GM18507 (cell line): ENCODE measurements around the gene TAOK1.
"Not testable (repeated sequence)": the region's sequence is repeated elsewhere in the genome, so short reads cannot be mapped to it uniquely, and the experiment has no call there.

Experiments used
- DNase-seq: peaks from one replicate; pipeline ENCODE4 v3.0.0; 2011; ENCODE audit warnings: low read depth; ENCODE audit not compliant: insufficient read length; ENCODE audit errors: extremely low spot score
- FAIRE-seq: peaks from 2 replicates; lab custom pipeline; 2011; peaks lifted over from hg19 to GRCh38; lab: Jason Lieb, UNC

Gene TAOK1

GRCh38 chr17:29389982-29390850 lies at the start of gene TAOK1:
TAOK1 (plus strand) TSS chr17:29390363; CDS start chr17:29451549, 61,186 bp downstream.
- DNase-seq (peak; percentile 91), FAIRE-seq (peak; percentile 98)

GRCh38 chr17:29341726-29342125 lies 48.4 kb upstream of the TAOK1 start:
- DNase-seq (no peak), FAIRE-seq (no peak)

GRCh38 chr17:29342158-29342765 lies 47.9 kb upstream of the TAOK1 start:
- no peak for FAIRE-seq
- no peak for DNase-seq

DNA sequence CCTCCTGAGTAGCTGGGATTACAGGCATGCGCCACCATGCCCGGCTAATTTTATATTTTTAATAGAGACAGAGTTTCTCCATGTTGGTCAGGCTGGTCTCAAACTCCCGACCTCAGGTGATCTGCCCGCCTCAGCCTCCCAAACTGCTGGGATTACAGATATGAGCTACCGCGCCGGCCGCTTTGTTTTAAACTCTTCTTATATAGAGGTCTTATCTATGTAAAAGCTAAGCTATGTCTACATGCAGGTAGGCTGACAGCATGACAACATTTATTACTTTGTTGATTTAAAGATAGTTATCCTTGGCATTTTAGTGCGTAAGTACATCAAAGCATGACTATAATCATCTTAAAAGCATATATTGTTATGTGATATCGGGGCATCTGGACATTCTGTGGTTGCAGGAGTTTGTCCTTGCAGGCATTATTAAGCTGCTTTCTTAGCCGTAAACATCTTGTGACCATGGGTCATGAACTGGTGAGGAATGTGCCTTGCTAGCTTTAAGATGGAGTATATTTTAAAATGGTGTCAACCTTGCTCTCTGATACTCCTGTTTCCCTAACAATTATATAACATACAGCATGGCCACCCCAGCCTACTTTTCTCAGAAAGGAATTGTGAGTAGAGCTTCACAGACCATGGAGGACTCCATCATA lies 45.8 kb upstream of the TAOK1 start:
- FAIRE-seq (no peak), DNase-seq (no peak)

DNA sequence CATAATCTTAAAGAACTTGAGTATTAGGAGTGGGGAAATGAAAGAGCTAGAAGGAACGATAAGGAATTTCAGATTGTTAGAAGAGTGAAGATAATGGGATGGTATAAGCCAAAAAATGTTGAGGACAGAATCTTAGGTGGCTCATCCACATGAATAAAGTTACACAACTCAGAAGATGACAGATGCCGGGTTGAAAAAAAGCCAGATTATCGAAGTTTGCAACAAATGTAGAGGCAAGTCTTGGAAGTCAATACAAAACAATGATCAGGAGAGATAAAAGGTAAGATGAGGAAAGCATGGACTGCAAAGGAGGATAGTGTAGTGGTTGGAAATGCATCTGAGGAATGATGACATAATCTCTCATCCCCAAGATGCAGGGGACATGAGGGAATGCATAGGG lies 45.1 kb upstream of the TAOK1 start:
- DNase-seq, result no peak
- no peak for FAIRE-seq

DNA sequence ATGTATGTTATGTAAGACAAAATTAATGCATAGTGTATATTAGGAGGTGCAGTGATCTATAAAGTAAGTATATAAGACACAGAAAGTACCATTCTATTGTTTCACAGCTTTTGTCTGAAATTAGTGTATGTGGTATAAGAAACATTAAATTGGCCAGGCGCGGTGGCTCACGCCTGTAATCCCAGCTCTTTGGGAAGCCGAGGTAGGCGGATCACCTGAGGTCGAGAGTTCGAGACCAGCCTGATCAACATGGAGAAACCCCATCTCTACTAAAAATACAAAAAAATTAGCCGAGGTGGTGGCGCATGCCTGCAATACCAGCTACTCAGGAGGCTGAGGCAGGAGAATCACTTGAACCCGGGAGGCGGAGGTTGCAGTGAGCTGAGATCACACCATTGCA lies 44.7 kb upstream of the TAOK1 start:
- not testable (repeated sequence) for FAIRE-seq, DNase-seq

GRCh38 chr17:29346462-29346861 lies 43.7 kb upstream of the TAOK1 start:
- no peak for FAIRE-seq
- no peak for DNase-seq

GRCh38 chr17:29347831-29348629 lies 42.1 kb upstream of the TAOK1 start:
- DNase-seq, result no peak
- FAIRE-seq, result no peak

- DNase-seq (no peak), FAIRE-seq (no peak)
Measured at GRCh38 chr17:29349409-29349808, 40.8 kb upstream of the TAOK1 start.

- DNase-seq (no peak), FAIRE-seq (no peak)
Measured at GRCh38 chr17:29352146-29352545, 38.0 kb upstream of the TAOK1 start.

DNA sequence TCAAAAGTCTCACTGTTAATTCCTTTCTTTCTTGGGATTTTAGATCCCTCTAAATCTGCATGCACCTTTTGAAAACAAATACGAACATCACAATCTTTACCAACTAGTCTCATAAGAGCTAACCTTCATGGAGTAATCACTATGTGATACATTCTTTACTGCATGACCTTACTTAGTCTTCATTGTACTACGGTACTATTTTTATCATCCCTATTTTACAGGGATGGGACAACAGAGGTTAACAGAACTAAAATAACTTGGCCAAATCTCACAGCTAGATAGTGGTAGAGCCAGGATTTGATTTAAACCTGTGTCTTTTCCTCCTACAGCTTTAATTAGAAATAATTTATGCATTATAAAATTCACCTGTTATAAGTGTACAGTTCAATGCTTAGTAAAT lies 32.9 kb upstream of the TAOK1 start:
- DNase-seq (no peak), FAIRE-seq (no peak)

DNA sequence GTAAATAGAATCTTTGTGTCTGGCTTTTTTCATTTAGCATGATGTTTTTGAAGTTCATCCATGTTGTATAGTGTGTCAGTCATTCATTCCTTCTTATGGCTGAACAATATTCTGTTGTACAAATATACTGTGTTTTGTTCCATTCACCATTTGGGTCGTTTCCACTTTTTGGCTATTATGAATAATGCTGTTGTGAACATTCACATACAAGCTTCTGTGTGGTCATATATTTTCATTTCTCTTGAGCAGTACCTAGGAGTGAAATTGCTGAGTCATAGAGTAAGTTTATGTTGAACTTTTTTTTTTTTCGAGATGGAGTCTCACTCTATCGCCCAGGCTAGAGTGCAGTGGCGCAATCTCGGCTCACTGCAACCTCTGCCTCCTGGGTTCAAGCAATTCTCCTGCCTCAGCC lies 32.3 kb upstream of the TAOK1 start:
- FAIRE-seq (no peak), DNase-seq (no peak)

DNA sequence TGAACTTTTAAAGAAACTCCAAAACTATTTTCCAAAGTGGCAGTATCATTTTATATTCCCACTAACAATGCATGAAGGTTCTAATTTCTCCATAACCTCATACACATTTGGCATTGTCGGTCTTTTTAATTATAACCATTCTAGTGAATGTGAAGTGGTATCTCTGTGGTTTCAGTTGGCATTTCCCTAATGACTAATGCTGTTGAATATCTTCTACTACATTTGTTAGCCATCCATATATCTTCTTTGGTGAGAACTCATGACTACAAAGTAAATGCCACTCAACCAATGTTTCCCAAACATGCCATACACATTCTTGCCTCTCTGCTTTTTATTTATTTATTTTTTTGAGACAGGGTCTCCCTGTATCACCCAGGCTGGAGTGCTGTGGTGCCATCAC lies 31.7 kb upstream of the TAOK1 start:
- DNase-seq (no peak), FAIRE-seq (no peak)

DNA sequence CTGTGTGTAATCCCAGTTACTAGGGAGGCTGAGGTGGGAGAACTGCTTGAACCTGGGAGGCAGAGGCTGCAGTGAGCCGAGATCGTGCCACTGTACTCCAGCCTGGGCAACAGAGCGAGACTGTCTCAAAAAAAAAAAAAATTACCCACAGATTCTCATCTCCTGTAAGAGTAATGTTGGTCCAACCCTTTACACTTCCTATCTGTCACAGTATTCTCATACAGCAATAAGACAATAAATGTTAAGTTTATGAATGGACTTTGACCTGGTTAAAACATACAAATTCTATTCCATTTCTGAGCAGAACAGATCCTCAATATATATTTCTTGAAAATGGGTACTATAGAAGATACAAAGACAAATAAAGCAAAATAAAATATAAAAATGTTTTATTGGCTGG lies 30.4 kb upstream of the TAOK1 start:
- no peak for FAIRE-seq

DNA sequence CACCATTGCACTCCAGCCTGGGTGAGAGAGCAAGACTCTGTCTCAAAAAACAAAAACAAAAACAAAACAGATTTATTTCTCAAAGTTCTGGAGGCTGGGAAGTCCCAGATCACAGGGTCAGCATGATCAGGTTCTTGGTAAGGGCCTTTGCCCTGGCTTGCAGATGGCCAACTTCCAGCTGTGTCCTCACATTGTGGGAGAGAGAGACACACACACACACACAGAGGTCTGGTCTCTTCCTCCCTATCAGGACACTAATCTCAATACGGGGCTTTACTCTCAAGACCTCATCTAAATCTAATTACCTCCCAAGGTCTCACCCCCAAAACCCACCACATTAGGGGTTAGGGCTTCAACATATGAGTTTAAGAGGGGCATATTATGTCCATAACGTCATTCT lies 26.4 kb upstream of the TAOK1 start:
- DNase-seq, result no peak
- no peak for FAIRE-seq

More for the DNA sequence above, 30.4 kb upstream of the TAOK1 start:
- no peak for DNase-seq

- FAIRE-seq (no peak), DNase-seq (no peak)
Measured at GRCh38 chr17:29364691-29365090, 25.5 kb upstream of the TAOK1 start.

GRCh38 chr17:29368161-29368560 lies 22.0 kb upstream of the TAOK1 start:
- DNase-seq, result no peak
- FAIRE-seq, result no peak

DNA sequence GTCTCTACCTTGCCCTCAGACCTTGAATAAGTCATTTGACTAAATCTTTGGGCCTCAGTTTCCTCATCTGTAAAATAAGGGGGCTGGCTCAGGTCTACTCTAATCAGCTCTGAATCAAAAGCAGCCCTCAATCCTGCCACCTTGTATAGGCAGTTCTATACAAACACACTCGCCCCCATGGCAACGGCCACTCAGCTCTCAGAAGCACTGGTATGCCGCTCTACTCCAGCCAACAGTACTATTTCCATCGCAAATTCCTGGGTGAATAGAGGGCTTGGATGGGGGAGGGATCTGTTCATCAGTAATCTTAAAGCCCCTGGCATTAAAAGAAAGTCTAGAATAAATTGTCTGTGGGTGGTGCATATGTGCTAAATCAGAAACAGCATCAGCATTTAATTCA lies 21.2 kb upstream of the TAOK1 start:
- no peak for DNase-seq
- no peak for FAIRE-seq

- peak; percentile 82 for FAIRE-seq
- peak; percentile 48 for DNase-seq
Measured at GRCh38 chr17:29369831-29370735, 20.1 kb upstream of the TAOK1 start.
